ENCODE results near the gene PLCB3.

The PLCB3 gene

GRCh38 chr11:64283092-64283491 lies 31.8 kb downstream of the PLCB3 start:
- TF ChIP-seq, protein P1, sequence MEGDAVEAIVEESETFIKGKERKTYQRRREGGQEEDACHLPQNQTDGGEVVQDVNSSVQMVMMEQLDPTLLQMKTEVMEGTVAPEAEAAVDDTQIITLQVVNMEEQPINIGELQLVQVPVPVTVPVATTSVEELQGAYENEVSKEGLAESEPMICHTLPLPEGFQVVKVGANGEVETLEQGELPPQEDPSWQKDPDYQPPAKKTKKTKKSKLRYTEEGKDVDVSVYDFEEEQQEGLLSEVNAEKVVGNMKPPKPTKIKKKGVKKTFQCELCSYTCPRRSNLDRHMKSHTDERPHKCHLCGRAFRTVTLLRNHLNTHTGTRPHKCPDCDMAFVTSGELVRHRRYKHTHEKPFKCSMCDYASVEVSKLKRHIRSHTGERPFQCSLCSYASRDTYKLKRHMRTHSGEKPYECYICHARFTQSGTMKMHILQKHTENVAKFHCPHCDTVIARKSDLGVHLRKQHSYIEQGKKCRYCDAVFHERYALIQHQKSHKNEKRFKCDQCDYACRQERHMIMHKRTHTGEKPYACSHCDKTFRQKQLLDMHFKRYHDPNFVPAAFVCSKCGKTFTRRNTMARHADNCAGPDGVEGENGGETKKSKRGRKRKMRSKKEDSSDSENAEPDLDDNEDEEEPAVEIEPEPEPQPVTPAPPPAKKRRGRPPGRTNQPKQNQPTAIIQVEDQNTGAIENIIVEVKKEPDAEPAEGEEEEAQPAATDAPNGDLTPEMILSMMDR (IDR thresholded peaks at IDR 0.05): no peak

GRCh38 chr11:64284048-64284961 lies 33.0 kb downstream of the PLCB3 start, which contains the start of gene BAD:
Gene BAD, minus strand, starts transcription at chr11:64284665. Its CDS starts 297 bp downstream, at chr11:64284368.
- TF ChIP-seq, protein P1 (IDR thresholded peaks at IDR 0.05): no peak

GRCh38 chr11:64284962-64285884 lies 33.9 kb downstream of the PLCB3 start, which contains the start of gene GPR137:
Gene GPR137, plus strand, starts transcription at chr11:64285848. Its CDS starts 677 bp downstream, at chr11:64286525.
- TF ChIP-seq, protein P1 (IDR thresholded peaks at IDR 0.05): no peak

- TF ChIP-seq, protein P1 (IDR thresholded peaks at IDR 0.05): 0 out of 2 replicates have a peak, but pooled peaks have one; percentile 22
Measured at GRCh38 chr11:64285885-64286800, 34.8 kb downstream of the PLCB3 start.

DNA sequence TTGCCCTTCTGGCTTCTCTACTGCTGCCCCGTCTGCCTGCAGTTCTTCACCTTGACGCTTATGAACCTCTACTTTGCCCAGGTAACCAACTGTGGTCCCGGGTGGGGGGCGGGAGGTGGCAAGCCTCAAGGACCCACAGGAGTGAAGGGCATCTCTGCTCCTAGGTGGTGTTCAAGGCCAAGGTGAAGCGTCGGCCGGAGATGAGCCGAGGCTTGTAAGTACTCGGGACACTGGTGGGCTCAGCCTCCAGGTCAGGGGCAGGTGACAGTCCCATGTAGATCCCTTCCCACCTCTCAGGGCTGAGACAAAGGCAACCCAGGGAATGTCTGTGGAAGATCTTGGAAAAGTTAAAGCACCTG lies 35.5 kb downstream of the PLCB3 start:
- TF ChIP-seq, protein P1 (IDR thresholded peaks at IDR 0.05): no peak

DNA sequence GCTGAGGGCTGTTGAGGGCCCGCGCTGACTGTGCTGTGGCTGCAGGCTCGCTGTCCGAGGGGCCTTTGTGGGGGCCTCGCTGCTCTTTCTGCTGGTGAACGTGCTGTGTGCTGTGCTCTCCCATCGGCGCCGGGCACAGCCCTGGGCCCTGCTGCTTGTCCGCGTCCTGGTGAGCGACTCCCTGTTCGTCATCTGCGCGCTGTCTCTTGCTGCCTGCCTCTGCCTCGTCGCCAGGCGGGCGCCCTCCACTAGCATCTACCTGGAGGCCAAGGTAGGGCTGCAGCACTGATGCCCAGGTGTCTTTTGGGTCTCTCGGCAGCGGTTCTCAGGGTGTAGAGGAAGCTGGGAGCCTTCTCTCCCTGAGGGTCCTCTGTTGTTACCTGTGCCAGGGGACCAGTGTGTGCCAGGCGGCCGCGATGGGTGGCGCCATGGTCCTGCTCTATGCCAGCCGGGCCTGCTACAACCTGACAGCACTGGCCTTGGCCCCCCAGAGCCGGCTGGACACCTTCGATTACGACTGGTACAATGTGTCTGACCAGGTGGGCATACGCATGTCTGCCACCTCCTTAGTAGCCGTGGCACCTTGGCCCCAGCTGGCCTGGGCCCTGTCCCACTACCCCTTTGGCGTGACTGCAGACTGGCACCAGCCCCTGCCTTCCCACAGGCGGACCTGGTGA lies 36.5 kb downstream of the PLCB3 start:
- TF ChIP-seq, protein P1 (IDR thresholded peaks at IDR 0.05): no peak
